ENCODE measurements around the gene RNF41.
A peak's percentile ranks its signal among the peaks of the same experiment; 100 is the strongest.
"Not testable (repeated sequence)": the region's sequence is repeated elsewhere in the genome, so short reads cannot be mapped to it uniquely, and the experiment has no call there.

Gene RNF41

DNA sequence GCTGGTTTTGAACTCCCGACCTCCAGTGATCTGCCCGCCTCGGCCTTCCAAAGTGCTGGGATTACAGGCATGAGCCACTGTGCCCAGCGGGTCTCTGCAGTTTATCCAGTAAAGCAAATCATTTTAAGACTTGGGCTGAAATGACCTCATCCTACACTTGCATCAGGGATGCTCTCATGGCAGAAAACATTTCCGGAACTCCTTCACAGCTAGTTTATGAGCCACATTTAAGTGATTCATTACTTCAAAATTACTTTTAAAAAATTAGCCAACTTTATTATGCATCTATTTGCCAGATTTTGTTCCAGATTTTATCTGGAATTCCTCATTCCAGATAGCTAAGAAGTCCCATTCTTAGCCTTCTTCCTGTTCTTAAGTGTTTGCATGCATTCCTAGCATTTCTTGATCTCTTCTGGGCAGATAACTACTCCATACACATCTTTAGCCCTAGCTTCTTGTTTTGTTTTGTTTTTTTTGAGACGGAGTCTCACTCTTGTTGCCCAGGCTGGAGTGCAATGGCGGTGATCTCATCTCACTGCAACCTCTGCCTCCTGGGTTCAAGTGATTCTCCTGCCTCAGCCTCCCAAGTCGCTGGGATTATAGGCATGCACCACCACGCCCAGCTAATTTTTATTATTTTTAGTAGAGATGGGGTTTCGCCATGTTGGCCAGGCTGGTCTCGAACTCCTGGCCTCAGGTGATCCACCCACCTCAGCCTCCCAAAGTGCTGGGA is 24.7 kb downstream of the RNF41 start:
- H3K4me3 Mint-ChIP-seq; ATAC-seq (replicated peaks; ENCODE audit: extremely low read depth, poor library complexity, severe bottlenecking); H3K27me3 Mint-ChIP-seq; DNase-seq (ENCODE audit: low spot score in 2 of 2); H3K27ac Mint-ChIP-seq (ENCODE audit: low read depth); H3K36me3 Mint-ChIP-seq (ENCODE audit: insufficient read depth); H3K9me3 Mint-ChIP-seq: not testable (repeated sequence)
- H3K4me1 Mint-ChIP-seq, result peaks cover 17% of the 10 kb centered on the region

DNA sequence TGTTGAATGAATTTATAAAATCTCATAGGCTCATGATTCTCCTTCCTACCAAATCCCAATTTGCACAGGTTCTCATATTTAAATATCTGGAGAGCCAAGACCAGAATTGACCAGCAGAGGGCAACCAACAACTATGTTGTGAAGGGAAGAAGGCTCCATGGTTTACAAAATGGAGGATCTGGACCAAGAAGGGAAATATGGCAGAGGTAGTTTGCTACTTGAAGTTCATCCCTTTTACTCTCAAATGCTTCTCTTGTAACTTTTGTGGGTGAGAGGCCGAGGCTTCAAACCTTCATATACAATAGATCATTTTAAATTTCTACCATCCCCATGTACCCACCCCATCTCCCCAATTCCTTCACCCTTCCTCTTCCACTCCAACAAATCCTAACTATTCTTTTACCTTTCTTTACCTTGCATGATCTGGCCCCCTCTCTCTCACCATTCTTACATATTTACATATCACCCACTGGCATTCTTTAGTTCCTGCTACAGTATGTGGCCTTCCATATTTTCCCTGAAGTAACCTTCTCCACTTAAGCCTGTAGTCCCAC is 28.6 kb downstream of the RNF41 start:
- peaks cover 37% of the 10 kb centered on the region for H3K4me1 Mint-ChIP-seq
- DNase-seq (ENCODE audit: low spot score in 2 of 2), result peak; percentile 37 to 64
- H3K4me3 Mint-ChIP-seq, result no peak overlapping the region
- H3K27ac Mint-ChIP-seq (ENCODE audit: low read depth), result peak overlapping the region; percentile 72
- no peaks in the 10 kb centered on the region for H3K9me3 Mint-ChIP-seq
- H3K36me3 Mint-ChIP-seq (ENCODE audit: insufficient read depth), result peaks cover 22% of the 10 kb centered on the region
- ATAC-seq (replicated peaks; ENCODE audit: extremely low read depth, poor library complexity, severe bottlenecking), result no peak
- no peaks in the 10 kb centered on the region for H3K27me3 Mint-ChIP-seq

DNA sequence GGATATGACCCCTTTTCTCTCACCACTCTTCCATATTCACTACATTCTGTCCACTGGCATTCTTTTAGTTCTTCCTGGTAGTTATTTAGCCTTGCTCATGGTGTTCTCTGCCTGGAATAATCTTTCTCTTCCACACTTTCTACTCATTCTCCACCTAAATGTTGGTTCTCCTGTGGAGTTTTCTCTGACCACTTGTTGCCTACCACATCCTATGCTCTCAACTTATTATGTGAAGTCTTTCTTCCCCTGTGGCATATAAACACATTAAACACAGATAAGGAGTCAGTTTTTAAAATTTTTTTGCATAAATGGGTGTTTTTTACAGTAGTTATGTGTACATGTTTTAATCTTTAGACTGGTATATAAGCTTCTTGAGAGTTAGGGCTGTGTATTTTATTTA is 29.1 kb downstream of the RNF41 start:
- DNase-seq (ENCODE audit: low spot score in 2 of 2) (no peak), ATAC-seq (replicated peaks; ENCODE audit: extremely low read depth, poor library complexity, severe bottlenecking) (no peak)
- Mint-ChIP-seq H3K27ac (ENCODE audit: low read depth) (peak overlapping the region; percentile 72), H3K27me3 (no peaks in the 10 kb centered on the region), H3K36me3 (ENCODE audit: insufficient read depth) (peaks cover 26% of the 10 kb centered on the region), H3K9me3 (no peaks in the 10 kb centered on the region), H3K4me3 (no peak overlapping the region), H3K4me1 (peaks cover 42% of the 10 kb centered on the region)

DNA sequence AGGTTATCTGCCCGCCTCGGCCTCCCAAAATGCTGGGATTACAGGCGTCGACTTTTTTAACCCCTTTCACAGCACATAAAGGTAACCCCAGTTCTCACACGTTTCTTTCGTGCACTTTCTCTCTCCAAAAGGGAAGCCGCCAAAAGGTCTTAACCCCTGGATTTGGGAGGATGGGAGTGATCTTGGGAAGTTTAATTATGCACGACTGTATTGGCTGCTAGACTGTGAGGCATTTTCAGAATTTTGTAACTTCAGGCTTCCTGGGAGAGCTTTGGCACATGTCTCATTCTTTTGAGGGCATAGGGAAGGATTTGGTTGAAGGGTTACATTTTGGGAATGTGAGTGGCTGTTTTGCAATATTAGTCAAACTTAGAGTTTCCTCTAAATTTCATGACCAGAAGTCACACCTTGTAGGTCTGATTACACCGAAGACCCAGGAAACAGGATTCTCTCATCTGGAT is 31.0 kb downstream of the RNF41 start:
- H3K36me3 Mint-ChIP-seq (ENCODE audit: insufficient read depth), result peaks cover 33% of the 10 kb centered on the region
- no peak for DNase-seq (ENCODE audit: low spot score in 2 of 2)
- no peaks in the 10 kb centered on the region for H3K9me3 Mint-ChIP-seq
- peak overlapping the region; percentile 89 for H3K4me3 Mint-ChIP-seq
- H3K27me3 Mint-ChIP-seq, result no peaks in the 10 kb centered on the region
- no peak for ATAC-seq (replicated peaks; ENCODE audit: extremely low read depth, poor library complexity, severe bottlenecking)
- H3K27ac Mint-ChIP-seq (ENCODE audit: low read depth), result peak overlapping the region; percentile 98
- peaks cover 48% of the 10 kb centered on the region for H3K4me1 Mint-ChIP-seq

DNA sequence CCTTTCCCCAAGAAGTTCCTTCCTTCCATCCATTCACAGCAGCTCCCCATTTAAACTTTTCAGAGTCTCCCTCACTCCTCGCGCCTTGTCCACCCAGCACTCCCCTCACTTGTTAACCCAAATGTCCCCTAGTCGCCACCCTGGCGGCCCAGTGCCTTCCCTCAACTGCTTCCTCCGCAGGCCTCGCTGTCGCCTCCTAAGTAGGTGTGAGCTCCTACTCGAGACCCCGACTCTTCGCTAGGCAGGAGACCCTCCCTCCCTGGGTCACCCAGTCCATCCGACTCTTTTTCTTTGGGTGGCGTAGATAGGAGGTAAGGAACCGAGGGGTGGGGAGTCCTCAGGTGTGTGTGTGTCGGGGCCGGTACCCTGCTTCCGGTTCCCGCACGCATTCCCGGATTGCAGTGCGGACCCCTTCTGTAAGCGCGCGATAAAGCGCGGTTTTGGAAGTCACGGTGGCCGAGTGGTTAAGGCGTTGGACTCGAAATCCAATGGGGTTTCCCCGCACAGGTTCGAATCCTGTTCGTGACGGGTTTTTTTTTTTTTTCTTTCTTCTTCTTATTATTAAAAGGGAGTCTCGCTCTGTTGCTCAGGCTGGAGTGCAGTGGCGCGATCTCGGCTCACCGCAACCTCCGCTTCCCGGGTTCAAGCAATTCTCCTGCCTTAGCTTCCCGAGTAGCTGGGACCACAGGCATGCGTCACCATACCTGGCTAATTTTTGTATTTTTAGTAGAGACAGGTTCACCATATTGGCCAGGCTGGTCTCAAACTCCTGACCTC is 31.6 kb downstream of the RNF41 start:
- H3K9me3 Mint-ChIP-seq, result no peaks in the 10 kb centered on the region
- peak overlapping the region; percentile 89 for H3K4me3 Mint-ChIP-seq
- H3K4me1 Mint-ChIP-seq, result peaks cover 48% of the 10 kb centered on the region
- H3K36me3 Mint-ChIP-seq (ENCODE audit: insufficient read depth), result peaks cover 36% of the 10 kb centered on the region
- DNase-seq (ENCODE audit: low spot score in 2 of 2) (peak; percentile 61 to 63), ATAC-seq (replicated peaks; ENCODE audit: extremely low read depth, poor library complexity, severe bottlenecking) (peak; percentile 21)
- no peaks in the 10 kb centered on the region for H3K27me3 Mint-ChIP-seq
- H3K27ac Mint-ChIP-seq (ENCODE audit: low read depth), result peak overlapping the region; percentile 98

DNA sequence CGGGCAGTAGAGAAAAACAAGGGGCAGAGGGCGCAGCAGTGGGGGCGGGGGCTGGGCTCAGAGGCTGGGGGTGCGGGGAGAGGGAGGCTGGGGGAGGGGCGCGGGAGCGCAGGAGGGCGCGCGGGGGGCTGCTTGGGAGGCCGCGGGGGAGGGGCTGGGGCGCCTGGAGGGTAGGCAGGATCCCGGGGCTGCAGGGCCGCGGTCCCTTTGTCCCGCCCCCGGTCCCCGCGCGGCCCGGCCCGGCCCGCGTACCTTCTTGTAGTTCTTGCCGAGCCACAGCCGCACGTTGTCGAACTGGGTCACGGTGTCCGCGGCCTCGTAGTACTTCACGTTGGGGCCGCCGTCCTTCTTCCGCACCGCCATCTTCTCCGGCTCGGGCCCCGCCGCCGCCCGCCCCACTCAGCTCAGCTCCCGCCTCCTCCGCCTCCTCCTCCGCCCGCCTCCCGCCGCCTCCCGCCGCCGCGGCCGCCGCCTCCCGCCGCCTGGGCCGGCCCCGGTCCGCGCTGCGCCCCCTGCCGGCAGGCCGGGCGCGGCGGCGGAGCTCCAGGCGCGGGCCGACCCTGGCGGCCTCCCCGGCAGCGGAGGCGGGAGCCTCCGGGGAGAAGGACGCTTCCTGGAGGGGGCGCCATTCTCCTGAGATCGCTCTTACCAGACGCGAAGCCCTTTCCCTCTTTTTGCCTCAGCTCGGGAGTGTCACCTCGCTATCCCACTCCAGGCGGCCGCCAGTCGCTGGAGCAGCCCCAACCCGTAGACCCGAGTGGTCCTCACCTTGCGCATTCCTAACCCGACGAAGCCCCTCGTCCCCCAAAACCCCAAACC is 32.4 kb downstream of the RNF41 start, which contains the start of gene SMARCC2:
TSS of gene SMARCC2 (minus strand) at position 385 of the 819 bp plus-strand sequence. CDS start at position 363, 22 bp downstream.
- Mint-ChIP-seq H3K36me3 (ENCODE audit: insufficient read depth) (peaks cover 44% of the 10 kb centered on the region), H3K27me3 (no peaks in the 10 kb centered on the region), H3K4me3 (peak within 1 kb of the TSS; percentile 89), H3K4me1 (peaks cover 45% of the 10 kb centered on the region), H3K9me3 (no peaks in the 10 kb centered on the region), H3K27ac (ENCODE audit: low read depth) (peak within 1 kb of the TSS; percentile 98)
- peak; percentile 90 for ATAC-seq (replicated peaks; ENCODE audit: extremely low read depth, poor library complexity, severe bottlenecking)
- peak; percentile 74 to 76 for DNase-seq (ENCODE audit: low spot score in 2 of 2)

DNA sequence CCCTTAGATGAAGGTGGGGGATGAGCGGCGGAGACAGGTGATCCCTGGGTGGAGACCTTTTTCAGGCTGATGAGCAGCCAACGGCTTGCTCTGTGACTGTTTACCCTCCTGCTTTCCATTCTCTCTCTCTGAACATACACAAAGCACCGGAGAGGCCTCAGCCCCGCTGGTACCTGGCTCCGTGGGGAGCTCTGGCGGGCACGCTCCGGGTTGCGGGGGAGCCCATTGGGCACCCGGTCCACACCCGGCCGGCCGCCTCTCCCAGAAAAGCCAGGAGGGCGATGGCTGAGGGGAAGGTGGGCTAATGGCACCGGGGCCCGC is 33.0 kb downstream of the RNF41 start:
- Mint-ChIP-seq H3K27me3 (no peaks in the 10 kb centered on the region), H3K9me3 (no peaks in the 10 kb centered on the region), H3K27ac (ENCODE audit: low read depth) (peak overlapping the region; percentile 86), H3K4me1 (peaks cover 43% of the 10 kb centered on the region), H3K4me3 (peak overlapping the region; percentile 89), H3K36me3 (ENCODE audit: insufficient read depth) (peaks cover 48% of the 10 kb centered on the region)
- DNase-seq (ENCODE audit: low spot score in 2 of 2), result no peak
- ATAC-seq (replicated peaks; ENCODE audit: extremely low read depth, poor library complexity, severe bottlenecking), result peak; percentile 5

DNA sequence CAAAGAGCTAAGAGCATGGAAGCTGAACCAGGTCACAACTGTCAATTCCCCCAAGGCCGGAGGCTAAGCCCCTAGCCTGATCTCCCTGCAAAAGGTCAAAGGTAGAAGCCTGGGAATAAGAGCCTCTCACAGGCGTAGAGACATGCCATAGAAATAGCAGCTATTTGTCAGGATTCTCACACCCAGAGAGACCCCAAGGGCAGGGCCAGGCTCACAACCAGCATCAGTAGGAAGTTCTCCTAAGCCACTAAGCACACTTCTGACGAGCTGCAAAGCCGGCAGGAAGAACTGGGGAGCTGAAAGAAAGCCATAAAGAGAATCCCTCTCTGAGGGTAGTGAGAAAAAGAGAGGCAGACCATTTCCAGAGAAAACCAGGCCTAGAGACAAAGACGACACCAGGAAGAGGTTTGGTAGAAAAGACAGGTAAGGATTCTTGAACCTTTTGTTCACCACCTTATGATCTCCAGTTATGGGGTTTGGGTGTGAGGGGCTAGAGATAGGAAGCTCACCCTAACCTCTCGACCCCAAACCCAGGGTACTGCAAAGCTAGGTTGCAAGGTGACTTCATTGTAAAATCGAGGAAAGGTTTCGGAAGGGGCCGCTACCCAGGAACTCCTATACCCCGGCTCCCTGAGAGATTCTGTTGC is 33.5 kb downstream of the RNF41 start:
- H3K9me3 Mint-ChIP-seq, result no peaks in the 10 kb centered on the region
- H3K27me3 Mint-ChIP-seq, result no peaks in the 10 kb centered on the region
- H3K4me3 Mint-ChIP-seq, result peak overlapping the region; percentile 89
- peaks cover 39% of the 10 kb centered on the region for H3K4me1 Mint-ChIP-seq
- peak overlapping the region; percentile 86 for H3K27ac Mint-ChIP-seq (ENCODE audit: low read depth)
- peaks cover 49% of the 10 kb centered on the region for H3K36me3 Mint-ChIP-seq (ENCODE audit: insufficient read depth)
- DNase-seq (ENCODE audit: low spot score in 2 of 2) (no peak), ATAC-seq (replicated peaks; ENCODE audit: extremely low read depth, poor library complexity, severe bottlenecking) (no peak)

DNA sequence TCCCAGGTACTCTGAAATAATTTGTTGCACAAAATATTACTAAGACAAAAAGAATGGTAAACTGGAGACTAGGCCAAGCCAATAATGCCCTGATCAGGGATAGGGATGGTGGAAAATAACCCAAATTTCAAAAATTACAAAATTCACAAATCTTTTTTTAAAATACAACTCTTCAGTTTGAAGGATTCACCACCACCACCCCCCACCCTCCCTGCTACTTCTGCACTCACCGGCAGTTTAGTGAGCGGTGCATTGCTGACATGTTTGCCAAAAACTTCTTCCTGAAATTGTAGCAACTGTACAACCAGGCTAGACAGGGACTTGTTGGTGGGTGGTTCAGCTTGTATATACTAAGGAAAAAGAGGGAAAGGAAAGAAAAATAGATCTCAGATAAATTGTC is 34.8 kb downstream of the RNF41 start:
- ATAC-seq (replicated peaks; ENCODE audit: extremely low read depth, poor library complexity, severe bottlenecking) (no peak), DNase-seq (ENCODE audit: low spot score in 2 of 2) (no peak)
- Mint-ChIP-seq H3K27me3 (no peaks in the 10 kb centered on the region), H3K4me3 (peak overlapping the region; percentile 89), H3K4me1 (peaks cover 30% of the 10 kb centered on the region), H3K36me3 (ENCODE audit: insufficient read depth) (peaks cover 60% of the 10 kb centered on the region), H3K27ac (ENCODE audit: low read depth) (peak overlapping the region; percentile 86), H3K9me3 (no peaks in the 10 kb centered on the region)

DNA sequence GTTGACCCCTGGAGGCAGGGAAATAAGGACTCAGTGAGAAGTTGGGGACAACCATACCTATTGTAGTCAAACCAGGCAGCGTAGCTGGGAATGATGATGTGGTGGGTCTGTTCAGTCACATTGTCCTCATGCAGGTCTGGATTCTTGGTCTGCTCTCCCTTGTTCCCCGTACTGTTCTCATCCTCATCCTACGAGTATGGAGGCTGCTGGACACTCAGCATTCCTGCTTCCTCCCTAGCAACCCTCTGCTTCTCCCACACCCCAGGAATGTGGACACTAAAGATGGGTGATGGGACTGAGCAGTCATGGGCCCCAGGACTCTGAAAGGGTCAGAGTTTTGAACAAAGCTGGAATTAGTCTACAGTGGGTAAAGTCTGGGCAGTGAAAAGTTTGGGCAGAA is 43.4 kb downstream of the RNF41 start:
- Mint-ChIP-seq H3K4me1 (peaks cover 4% of the 10 kb centered on the region), H3K36me3 (ENCODE audit: insufficient read depth) (peaks cover 74% of the 10 kb centered on the region), H3K27ac (ENCODE audit: low read depth) (no peak overlapping the region), H3K9me3 (no peaks in the 10 kb centered on the region), H3K27me3 (no peaks in the 10 kb centered on the region), H3K4me3 (no peak overlapping the region)
- no peak for ATAC-seq (replicated peaks; ENCODE audit: extremely low read depth, poor library complexity, severe bottlenecking)
- DNase-seq (ENCODE audit: low spot score in 2 of 2), result no peak

DNA sequence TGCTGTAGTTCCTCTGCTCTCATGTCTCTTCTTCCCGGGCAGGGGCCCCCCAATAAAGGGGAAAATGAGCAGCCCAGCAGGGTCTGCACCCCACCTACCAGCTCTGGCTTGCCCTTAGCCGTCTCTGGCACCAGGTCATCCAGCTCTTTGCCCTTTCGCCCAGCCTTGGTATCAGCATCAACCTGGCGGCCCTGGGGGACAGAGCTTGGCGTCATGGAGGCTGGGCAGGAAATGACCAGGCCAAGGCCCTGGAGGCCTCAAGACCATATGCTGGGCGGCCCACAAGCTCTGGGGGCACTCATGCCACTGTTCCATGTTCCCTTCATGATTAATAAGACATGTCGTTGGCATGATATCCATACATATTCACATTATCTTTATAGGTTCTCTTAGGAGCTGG is 48.9 kb downstream of the RNF41 start:
- Mint-ChIP-seq H3K4me1 (peaks cover 6% of the 10 kb centered on the region), H3K27ac (ENCODE audit: low read depth) (no peak overlapping the region), H3K36me3 (ENCODE audit: insufficient read depth) (peaks cover 78% of the 10 kb centered on the region), H3K9me3 (no peaks in the 10 kb centered on the region), H3K27me3 (no peaks in the 10 kb centered on the region), H3K4me3 (no peak overlapping the region)
- DNase-seq (ENCODE audit: low spot score in 2 of 2) (no peak), ATAC-seq (replicated peaks; ENCODE audit: extremely low read depth, poor library complexity, severe bottlenecking) (no peak)

All from central memory CD8-positive, alpha-beta T cell (primary cell).